Measurements from ENCODE around the gene MAP2K1.

- TF ChIP-seq GATA3 (IDR thresholded peaks at IDR 0.05; ENCODE audit: low read depth, low read length) (no peak), GATA2 (IDR thresholded peaks at IDR 0.05; ENCODE audit: low read depth, low read length) (no peak)
Observed at GRCh38 chr15:66514586-66514985, 127.9 kb downstream of the MAP2K1 start.
